NCI-H146 treated with DMSO at 0.1 percent for 48 hours (cell line): ENCODE measurements around the gene CCL2.

Experiments
- DNase-seq: peaks from one replicate; lab custom pipeline; 2025; ENCODE audit not compliant: unreplicated experiment; lab: John Stamatoyannopoulos, UW

Gene CCL2

DNA sequence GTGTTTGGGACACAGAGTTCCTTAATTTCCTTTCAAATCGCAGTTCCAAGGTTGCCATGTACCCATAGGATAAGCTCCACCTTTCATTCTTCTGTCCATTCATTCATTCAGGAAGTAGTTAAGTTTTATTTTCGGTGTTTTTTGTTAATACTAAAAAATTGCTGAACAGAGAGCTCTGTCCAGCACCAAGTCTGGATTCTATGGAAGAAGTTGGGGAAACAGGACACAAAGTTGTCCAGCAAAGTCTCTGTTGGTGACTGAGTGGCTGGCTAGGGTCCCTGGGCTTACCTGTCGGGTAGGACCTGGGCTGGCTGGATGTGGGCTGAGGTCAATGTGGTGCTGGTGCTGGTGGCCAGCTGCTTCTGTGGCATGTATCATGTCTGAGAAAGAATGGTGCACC, 17.6 kb upstream of the CCL2 start:
- no peak for DNase-seq

DNA sequence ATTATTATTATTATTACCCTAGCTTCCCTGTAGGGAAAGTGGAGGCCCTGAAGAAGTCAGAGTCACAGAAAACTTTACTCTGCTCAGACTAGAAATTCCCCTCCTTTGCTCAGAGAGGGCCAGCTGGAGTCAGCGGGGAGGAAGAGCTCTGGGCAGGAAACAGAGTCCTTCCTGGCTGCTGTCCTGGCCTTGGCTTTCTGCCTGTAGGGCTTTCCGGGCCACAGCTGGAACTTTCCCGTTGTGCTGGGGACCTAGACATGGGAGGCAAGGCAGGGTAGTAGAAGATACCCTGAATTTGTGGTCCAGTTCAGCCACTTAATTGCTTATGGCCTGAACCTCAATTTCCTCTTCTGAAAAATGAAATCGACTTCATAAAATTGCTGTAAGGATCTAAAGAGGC, 14.0 kb upstream of the CCL2 start:
- DNase-seq: no peak

DNA sequence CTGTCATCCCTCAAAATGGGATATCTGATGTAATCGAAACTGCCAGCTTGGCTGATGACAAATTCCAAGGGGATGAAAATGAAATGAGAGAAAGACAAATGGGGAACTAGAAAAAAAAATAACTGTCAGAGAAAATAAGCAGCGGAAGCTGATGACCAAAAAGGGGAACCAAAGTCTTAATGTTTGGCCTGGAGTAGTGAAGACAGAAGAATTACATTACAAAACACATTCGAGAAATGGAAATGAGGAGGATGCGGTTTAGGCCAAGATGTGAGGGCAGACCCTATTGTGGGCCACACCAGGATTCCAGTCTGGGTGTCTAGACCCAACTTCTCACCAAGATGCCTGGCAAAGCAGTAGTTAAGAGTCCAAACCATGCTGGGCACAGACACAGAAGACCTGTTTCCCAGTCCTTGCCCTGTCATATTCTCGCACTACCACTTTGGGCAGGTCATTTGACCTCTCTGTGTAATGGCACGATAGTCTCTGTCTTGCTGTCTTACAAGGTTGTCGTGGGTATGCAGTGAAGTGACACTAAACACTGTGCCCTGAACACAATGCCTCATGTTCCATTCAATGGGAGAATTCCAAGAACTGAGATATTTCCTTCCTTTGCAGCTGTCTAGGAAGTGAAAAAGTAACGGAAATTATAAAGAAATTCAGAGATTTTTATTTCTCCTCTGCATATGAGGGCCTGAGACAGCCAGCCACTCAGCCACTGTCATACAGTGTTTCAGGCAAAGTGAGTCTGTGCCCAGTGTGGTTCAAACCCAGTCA, 12.3 kb upstream of the CCL2 start:
- no peak for DNase-seq

- DNase-seq: no peak
Observed at GRCh38 chr17:34243364-34244320, 11.4 kb upstream of the CCL2 start.

DNA sequence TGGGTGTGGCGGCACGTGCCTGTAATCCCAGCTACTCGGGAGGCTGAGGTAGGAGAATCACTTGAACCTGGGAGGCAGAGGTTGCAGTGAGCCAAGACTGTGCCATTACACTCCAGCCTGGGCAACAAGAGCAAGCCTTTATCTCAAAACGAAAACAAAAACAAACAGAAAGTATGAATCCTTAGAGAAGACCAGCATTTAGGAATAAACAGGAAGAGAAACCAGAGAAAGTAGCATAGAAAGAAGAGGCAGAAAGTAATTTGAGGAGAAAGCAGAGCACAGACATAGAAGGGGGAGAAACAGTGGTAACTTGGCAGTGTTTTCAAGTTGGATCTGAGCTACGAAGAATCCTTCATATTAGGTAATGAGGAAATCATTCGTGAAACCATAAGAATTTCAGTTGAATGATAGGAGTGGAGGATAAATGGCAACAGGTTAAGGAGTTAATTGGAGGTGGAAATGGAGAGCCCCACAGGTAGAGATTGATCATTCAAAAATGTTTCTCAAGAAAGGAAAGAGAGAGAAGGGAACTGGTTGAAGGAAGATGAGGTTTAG, 9.7 kb upstream of the CCL2 start:
- no peak for DNase-seq

- no peak for DNase-seq
Observed at GRCh38 chr17:34246446-34246845, 8.6 kb upstream of the CCL2 start.

DNA sequence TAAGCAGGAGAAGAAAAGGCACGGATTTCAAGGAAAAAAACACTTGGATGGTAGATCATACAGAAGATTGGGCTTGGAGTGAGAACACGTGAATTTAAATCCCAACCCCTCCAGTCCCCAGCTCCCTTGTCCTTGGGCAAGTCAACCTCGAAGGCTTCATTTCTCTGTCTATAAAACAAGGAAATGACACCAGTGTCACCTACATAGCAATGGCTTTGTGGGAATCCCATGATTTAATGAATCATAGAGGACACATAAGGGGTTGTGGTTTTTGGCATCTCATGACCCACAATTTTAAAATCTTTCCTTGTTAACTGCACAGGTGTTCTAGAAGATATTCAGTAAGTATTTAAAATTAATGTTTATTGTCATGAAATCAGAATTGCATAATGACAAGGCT, 8.2 kb upstream of the CCL2 start:
- no peak for DNase-seq

- no peak for DNase-seq
Observed at GRCh38 chr17:34248511-34249024, 6.5 kb upstream of the CCL2 start.

DNA sequence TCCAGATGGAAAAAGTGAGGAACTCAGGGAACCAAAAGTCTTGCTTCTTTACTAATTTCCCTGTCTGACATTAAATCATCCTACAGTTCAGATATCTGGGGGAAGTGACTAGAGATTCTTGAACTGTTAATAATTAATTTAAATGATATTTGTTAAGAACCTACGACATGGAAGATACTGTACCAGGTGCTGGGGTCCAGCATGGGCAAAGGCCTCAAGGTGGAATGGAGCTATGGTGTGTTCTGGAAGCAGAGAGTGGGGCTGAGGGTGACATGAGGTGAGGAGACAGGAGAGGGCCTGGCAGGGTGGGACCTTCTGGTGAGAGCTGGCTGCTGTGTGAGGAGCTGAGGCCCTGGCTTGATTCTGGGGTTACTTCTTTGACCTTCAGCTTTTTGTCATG, 6.0 kb upstream of the CCL2 start:
- no peak for DNase-seq

DNA sequence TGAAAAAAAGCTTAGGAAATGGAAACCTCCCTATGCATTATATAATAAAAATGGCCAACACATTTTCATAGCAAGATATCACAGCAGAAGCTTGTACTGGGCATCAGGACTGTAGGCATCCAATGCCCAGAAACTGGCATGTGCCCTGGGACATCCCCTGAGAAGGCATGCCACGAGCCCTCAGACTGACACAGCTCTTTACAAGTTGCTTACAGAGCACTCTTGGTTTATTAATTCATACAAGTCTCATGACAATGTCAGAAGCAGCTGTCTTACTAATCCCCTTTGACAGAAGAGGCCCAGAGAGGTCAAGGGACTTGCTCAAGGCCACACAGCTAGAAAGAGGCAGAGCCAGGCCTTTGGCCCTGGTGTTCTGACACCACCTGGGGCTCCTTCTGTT, 5.6 kb upstream of the CCL2 start:
- DNase-seq: no peak

- DNase-seq: no peak
Observed at GRCh38 chr17:34251186-34251585, 3.9 kb upstream of the CCL2 start.

- no peak for DNase-seq
Observed at GRCh38 chr17:34252095-34252443, 3.0 kb upstream of the CCL2 start.

GRCh38 chr17:34252444-34253138, 2.5 kb upstream of the CCL2 start:
- no peak for DNase-seq

DNA sequence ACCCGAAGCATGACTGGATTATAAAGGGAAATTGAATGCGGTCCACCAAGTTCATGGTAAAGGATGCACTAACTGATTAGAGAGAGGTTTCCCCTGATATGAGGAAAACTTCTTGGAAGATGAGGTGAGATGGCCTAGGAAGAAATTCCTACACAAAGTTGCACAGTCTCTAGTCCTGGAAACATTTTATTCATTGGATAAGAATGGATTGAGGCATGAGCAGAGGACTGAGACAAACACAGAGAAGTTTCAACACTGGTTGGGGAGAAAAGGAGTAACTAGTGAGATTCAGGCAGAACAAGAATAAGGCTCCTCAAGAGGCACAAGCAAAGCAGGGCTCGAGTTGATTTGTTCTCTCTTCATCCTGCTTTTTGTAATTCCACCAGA, 2.0 kb upstream of the CCL2 start:
- no peak for DNase-seq

GRCh38 chr17:34254146-34254545, 939 bp upstream of the CCL2 start:
- no peak for DNase-seq

DNA sequence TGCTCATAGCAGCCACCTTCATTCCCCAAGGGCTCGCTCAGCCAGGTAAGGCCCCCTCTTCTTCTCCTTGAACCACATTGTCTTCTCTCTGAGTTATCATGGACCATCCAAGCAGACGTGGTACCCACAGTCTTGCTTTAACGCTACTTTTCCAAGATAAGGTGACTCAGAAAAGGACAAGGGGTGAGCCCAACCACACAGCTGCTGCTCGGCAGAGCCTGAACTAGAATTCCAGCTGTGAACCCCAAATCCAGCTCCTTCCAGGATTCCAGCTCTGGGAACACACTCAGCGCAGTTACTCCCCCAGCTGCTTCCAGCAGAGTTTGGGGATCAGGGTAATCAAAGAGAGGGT, 272 bp downstream of the CCL2 start:
- no peak for DNase-seq

GRCh38 chr17:34255841-34256240, 756 bp downstream of the CCL2 start:
- no peak for DNase-seq

- no peak for DNase-seq
Observed at GRCh38 chr17:34257299-34257985, 2.4 kb downstream of the CCL2 start.

DNA sequence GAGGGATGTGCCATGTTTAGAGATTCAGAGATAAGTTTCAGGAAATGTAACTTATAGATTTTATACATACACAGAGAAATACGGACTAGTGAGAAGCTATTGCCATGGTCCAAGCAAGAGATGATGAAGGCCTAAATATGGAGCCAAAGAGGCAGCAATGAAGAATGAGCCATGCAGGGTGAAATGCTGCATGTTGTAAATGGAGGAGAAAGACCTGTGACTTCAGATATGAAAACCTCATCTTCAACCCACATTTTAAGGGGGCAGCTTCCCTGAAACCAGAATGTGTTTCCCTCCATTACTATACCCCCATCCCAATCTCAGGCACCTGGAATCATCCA, 2.9 kb downstream of the CCL2 start:
- DNase-seq: no peak

DNA sequence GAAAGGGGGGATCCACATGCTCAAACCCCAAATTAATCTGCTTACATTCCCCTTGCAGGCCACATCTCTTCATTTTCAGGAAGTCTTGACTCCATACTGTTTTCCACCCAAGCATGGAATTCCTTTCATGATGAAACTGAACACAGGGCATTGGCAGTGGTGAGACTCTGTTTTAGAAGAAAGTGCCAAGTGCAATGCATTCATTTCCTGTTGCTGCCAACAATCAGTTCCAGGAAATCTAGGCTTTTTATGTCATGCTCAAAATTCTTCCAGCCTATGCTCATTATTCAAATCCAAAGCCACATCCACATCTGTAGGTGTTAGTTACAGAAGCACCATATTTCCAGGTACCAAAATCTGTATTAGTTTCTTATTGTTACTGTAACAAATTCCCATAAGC, 4.1 kb downstream of the CCL2 start:
- no peak for DNase-seq

GRCh38 chr17:34260861-34261260, 5.8 kb downstream of the CCL2 start:
- no peak for DNase-seq
